Heart left ventricle (tissue), 13 donors: ENCODE data around the gene CTNND2.

Experiments
- POLR2A ChIP-seq, 2 donors: fragments of 450-650 bp; IDR thresholded peaks; one replicate each; pipeline ENCODE4 v1.6.1; 2017; ENCODE audit warnings: antibody characterized with exemption in 2 of 2, mild to moderate bottlenecking in 2 of 2, moderate library complexity in 2 of 2
- TF ChIP-seq, protein P1 (sequence below), 12 donors: fragments of 200-600 bp; sonication (generic) in 4 of 12; IDR thresholded peaks; one replicate each; pipeline versions ENCODE4 v1.5.0 to v1.8.0; 2018 to 2022; ENCODE audit warnings: antibody characterized with exemption in 12 of 12, mild to moderate bottlenecking in 5 of 12
- donor health status: ischemic (EF 13 %, LVEDD 7.1; RV severe dilation, severe dysfunction).
- donor health status: DM: no; HTN: yes; CAD: no.
- donor health status: DM: no; HTN: no; CAD: no.
- donor health status: ischemic (EF 25% LVEDD 6.9; RV normal size, moderate dysfunction).
- donor health status: ischemic (EF 25% LVEDD 5.7; RV mildly dilated, moderate dysfunction).
- donor health status: ischemic (EF 35%, LVEDD 5.7; RV mildly dilated, moderate dysfunction).
- donor health status: nonischemic (EF 11% LVEDD 7.7; RV severe dilation, severe dysfunction).
- donor health status: DM: yes; HTN: yes; CAD: no.
- donor health status: PGD.
- donor health status: ischemic (EF 29% LVEDD 5.4; RV normal size, mild dysfunction).
- donor health status: nonischemic (EF 23%, LVEDD 6.1; RV moderate dilation, normal function).

DNA sequence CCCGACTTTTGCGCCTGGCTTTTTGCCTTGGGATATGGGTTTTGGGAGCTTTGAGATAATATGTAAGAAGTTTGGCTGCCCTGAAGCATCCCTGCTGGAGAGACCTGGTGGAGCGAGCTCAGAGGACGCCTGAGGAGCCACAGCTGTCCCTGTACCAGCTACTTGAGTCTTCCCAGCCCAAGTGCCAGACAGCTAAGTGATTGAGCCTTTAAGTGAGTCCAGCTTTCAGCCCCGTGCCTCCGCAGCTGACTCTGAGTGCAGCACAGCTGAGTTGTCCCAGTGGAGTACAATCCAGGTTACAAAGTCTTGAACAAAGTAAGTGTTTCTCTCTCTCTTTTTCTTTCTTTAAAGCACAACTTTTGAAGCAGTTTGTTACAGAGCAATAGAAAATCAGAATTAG lies 939.4 kb downstream of the CTNND2 start:
- TF ChIP-seq, protein P1, sequence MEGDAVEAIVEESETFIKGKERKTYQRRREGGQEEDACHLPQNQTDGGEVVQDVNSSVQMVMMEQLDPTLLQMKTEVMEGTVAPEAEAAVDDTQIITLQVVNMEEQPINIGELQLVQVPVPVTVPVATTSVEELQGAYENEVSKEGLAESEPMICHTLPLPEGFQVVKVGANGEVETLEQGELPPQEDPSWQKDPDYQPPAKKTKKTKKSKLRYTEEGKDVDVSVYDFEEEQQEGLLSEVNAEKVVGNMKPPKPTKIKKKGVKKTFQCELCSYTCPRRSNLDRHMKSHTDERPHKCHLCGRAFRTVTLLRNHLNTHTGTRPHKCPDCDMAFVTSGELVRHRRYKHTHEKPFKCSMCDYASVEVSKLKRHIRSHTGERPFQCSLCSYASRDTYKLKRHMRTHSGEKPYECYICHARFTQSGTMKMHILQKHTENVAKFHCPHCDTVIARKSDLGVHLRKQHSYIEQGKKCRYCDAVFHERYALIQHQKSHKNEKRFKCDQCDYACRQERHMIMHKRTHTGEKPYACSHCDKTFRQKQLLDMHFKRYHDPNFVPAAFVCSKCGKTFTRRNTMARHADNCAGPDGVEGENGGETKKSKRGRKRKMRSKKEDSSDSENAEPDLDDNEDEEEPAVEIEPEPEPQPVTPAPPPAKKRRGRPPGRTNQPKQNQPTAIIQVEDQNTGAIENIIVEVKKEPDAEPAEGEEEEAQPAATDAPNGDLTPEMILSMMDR (IDR thresholded peaks at IDR 0.05): no peak
- TF ChIP-seq POLR2A (IDR thresholded peaks at IDR 0.05): no peak
